ENCODE measurements around the gene ARPC1A.

Gene ARPC1A

DNA sequence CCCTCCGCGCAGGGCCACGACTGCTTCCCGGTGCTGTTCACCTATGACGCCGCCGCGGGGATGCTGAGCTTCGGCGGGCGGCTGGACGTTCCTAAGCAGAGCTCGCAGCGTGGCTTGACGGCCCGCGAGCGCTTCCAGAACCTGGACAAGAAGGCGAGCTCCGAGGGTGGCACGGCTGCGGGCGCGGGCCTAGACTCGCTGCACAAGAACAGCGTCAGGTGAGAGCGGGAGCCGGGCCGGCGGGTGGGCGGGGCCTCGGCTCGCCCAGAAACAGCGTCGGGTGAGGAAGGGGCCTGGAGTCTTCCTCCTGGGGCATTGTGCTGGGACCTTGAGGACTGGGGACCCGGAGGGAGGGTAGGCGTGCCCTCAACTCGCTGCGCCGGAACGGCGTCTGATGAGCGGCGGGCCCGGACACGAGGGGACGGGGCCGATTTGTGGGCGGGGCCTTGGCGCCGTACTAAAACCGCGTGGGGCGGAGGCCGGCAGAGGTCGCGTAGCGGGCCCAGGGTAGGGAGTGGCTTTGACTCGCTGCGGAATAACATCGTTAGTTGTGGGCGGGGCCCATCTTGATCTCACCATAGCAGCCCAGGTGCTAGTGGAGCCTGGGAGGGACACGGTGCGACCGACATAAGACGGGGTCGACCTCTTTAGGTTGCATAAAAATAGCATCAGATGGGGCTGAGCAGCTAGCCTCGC, 67.1 kb downstream of the ARPC1A start:
- no peak overlapping the region for H3K4me2 ChIP-seq (ENCODE audit: low read depth, low read length, poor library complexity, severe bottlenecking)
- no peaks in the 10 kb centered on the region for H3F3A ChIP-seq (ENCODE audit: low read depth)
- no peak for TF ChIP-seq CTCF (conservative IDR thresholded peaks at IDR 0.05; ENCODE audit: low read length)
- no peak for TF ChIP-seq EZH2phosphoT487 (IDR thresholded peaks at IDR 0.05; ENCODE audit: borderline replicate concordance)
- H3K36me3 ChIP-seq (ENCODE audit: insufficient read depth, low read length), result peaks cover 83% of the 10 kb centered on the region; the same call in 1 of the 2 replicates
- no peaks in the 10 kb centered on the region for H3K27me3 ChIP-seq (ENCODE audit: insufficient read depth, low read length, poor library complexity, severe bottlenecking)
- no peaks in the 10 kb centered on the region for H4K20me1 ChIP-seq (ENCODE audit: insufficient read depth, low read length, poor library complexity, severe bottlenecking)
- H3K79me2 ChIP-seq (ENCODE audit: insufficient read depth, low read length), result no peaks in the 10 kb centered on the region
- no peak overlapping the region for H3K4me3 ChIP-seq (ENCODE audit: low read length, poor library complexity, severe bottlenecking)
- no peaks in the 10 kb centered on the region for H3K9me3 ChIP-seq (ENCODE audit: insufficient read depth, low read depth, low read length)
- H3K4me1 ChIP-seq (ENCODE audit: insufficient read depth, low read length, poor library complexity, severe bottlenecking), result no peaks in the 10 kb centered on the region
- H3K9ac ChIP-seq (ENCODE audit: low read depth, low read length, poor library complexity, severe bottlenecking), result no peak overlapping the region
- no peaks in the 10 kb centered on the region for H3K9me2 ChIP-seq (replicated peaks; ENCODE audit: low read depth, low read length)
- H2AFZ ChIP-seq (ENCODE audit: low read length), result no peak overlapping the region

DNA sequence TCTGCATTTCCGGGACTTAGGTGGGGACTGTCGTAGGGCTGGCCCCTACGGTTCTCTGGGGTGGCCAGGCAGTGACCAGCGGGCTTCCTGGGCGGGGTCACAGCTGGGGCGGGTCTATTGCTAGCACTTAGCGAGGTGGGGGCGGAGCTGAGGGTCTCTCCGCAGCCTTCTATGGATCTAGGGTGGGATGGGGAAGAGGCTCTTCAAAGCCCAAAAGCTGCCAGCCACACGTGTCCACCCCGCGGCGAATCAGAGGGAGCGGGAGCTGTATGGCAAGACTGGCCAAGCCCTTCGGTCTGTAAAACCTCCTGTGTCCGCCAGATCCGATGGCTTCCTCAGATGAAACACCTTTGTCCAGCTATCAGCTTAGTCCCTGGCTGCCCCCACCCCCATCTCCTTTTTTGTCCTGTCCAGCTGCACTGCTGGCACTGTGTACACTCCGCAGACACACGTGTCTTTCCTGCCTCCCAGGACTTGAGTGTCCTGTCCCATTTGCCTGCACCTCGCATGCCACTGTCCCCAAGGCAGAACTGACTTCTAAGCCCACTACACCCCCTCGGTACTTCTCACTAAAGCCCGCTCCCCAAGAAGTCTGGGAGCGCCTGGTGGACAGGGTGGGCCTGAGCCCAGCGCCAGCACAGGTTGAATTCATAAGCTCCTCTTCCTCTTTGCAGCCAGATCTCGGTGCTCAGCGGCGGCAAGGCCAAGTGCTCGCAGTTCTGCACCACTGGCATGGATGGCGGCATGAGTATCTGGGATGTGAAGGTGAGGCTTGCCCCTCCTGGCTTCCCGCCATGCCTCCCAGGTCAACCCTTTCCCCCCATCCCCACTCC, 67.9 kb downstream of the ARPC1A start:
- H3F3A ChIP-seq (ENCODE audit: low read depth), result no peaks in the 10 kb centered on the region
- H3K9ac ChIP-seq (ENCODE audit: low read depth, low read length, poor library complexity, severe bottlenecking), result no peak overlapping the region
- peaks cover 83% of the 10 kb centered on the region; the same call in 1 of the 2 replicates for H3K36me3 ChIP-seq (ENCODE audit: insufficient read depth, low read length)
- H2AFZ ChIP-seq (ENCODE audit: low read length), result no peak overlapping the region
- no peaks in the 10 kb centered on the region for H3K4me1 ChIP-seq (ENCODE audit: insufficient read depth, low read length, poor library complexity, severe bottlenecking)
- no peak overlapping the region for H3K4me2 ChIP-seq (ENCODE audit: low read depth, low read length, poor library complexity, severe bottlenecking)
- no peak overlapping the region for H3K4me3 ChIP-seq (ENCODE audit: low read length, poor library complexity, severe bottlenecking)
- no peaks in the 10 kb centered on the region for H3K9me2 ChIP-seq (replicated peaks; ENCODE audit: low read depth, low read length)
- no peak for TF ChIP-seq EZH2phosphoT487 (IDR thresholded peaks at IDR 0.05; ENCODE audit: borderline replicate concordance)
- no peak for TF ChIP-seq CTCF (conservative IDR thresholded peaks at IDR 0.05; ENCODE audit: low read length)
- H3K27me3 ChIP-seq (ENCODE audit: insufficient read depth, low read length, poor library complexity, severe bottlenecking), result no peaks in the 10 kb centered on the region
- no peaks in the 10 kb centered on the region for H3K79me2 ChIP-seq (ENCODE audit: insufficient read depth, low read length)
- no peaks in the 10 kb centered on the region for H3K9me3 ChIP-seq (ENCODE audit: insufficient read depth, low read depth, low read length)
- peaks cover under 1% of the 10 kb centered on the region for H4K20me1 ChIP-seq (ENCODE audit: insufficient read depth, low read length, poor library complexity, severe bottlenecking)

DNA sequence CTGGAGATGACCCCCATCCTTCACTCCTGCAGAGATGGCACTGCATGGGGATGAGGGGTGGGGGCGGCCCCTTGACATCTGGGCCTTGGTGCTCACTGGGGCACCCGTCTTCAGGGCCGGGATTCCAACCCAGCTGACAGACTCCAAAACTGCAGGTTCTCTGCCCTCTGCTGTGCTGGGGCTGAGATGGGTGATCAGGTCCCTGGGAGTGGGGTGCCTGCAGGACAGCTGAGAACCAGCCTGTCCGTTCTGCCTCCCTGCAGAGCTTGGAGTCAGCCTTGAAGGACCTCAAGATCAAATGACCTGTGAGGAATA, 68.4 kb downstream of the ARPC1A start:
- H3K27me3 ChIP-seq (ENCODE audit: insufficient read depth, low read length, poor library complexity, severe bottlenecking), result no peaks in the 10 kb centered on the region
- H3F3A ChIP-seq (ENCODE audit: low read depth), result no peaks in the 10 kb centered on the region
- H3K9me3 ChIP-seq (ENCODE audit: insufficient read depth, low read depth, low read length), result no peaks in the 10 kb centered on the region
- no peaks in the 10 kb centered on the region for H3K9me2 ChIP-seq (replicated peaks; ENCODE audit: low read depth, low read length)
- no peak overlapping the region for H2AFZ ChIP-seq (ENCODE audit: low read length)
- no peak overlapping the region for H3K4me2 ChIP-seq (ENCODE audit: low read depth, low read length, poor library complexity, severe bottlenecking)
- peaks cover 5% of the 10 kb centered on the region for H4K20me1 ChIP-seq (ENCODE audit: insufficient read depth, low read length, poor library complexity, severe bottlenecking)
- no peaks in the 10 kb centered on the region for H3K79me2 ChIP-seq (ENCODE audit: insufficient read depth, low read length)
- H3K9ac ChIP-seq (ENCODE audit: low read depth, low read length, poor library complexity, severe bottlenecking), result no peak overlapping the region
- no peak overlapping the region for H3K4me3 ChIP-seq (ENCODE audit: low read length, poor library complexity, severe bottlenecking)
- no peaks in the 10 kb centered on the region for H3K4me1 ChIP-seq (ENCODE audit: insufficient read depth, low read length, poor library complexity, severe bottlenecking)
- TF ChIP-seq CTCF (conservative IDR thresholded peaks at IDR 0.05; ENCODE audit: low read length) (no peak), EZH2phosphoT487 (IDR thresholded peaks at IDR 0.05; ENCODE audit: borderline replicate concordance) (no peak)
- H3K36me3 ChIP-seq (ENCODE audit: insufficient read depth, low read length), result peaks cover 89% of the 10 kb centered on the region; the same call in 1 of the 2 replicates
